Stomach (tissue), 4 donors: ENCODE data around the gene EOLA2.
"Not testable (repeated sequence)": the region's sequence is repeated elsewhere in the genome, so short reads cannot be mapped to it uniquely, and the experiment has no call there.

Experiments used
- EP300 ChIP-seq: sonication (generic); formaldehyde crosslinking; IDR thresholded peaks from one replicate; pipeline ENCODE4 v1.6.1; 2017; ENCODE audit warnings: antibody characterized with exemption
- POLR2A ChIP-seq, 4 donors: fragments of 450-650 bp; IDR thresholded peaks; one replicate each; pipeline ENCODE4 v1.6.1; 2016; ENCODE audit warnings: antibody characterized with exemption in 4 of 4, control low read depth in 2 of 4, mild to moderate bottlenecking in 1 of 4, moderate library complexity in 1 of 4
- TF ChIP-seq, protein P1 (sequence below), 7 experiments: fragments of 450-650 bp in 4 of 7; fragments of 200-600 bp in 3 of 7; sonication (generic) in 3 of 7; IDR thresholded peaks; one replicate each; pipeline ENCODE4 v1.5.1; 2016 to 2019; ENCODE audit warnings: antibody characterized with exemption in 7 of 7, control low read depth in 2 of 7, mild to moderate bottlenecking in 1 of 7

- TF ChIP-seq, protein P1, sequence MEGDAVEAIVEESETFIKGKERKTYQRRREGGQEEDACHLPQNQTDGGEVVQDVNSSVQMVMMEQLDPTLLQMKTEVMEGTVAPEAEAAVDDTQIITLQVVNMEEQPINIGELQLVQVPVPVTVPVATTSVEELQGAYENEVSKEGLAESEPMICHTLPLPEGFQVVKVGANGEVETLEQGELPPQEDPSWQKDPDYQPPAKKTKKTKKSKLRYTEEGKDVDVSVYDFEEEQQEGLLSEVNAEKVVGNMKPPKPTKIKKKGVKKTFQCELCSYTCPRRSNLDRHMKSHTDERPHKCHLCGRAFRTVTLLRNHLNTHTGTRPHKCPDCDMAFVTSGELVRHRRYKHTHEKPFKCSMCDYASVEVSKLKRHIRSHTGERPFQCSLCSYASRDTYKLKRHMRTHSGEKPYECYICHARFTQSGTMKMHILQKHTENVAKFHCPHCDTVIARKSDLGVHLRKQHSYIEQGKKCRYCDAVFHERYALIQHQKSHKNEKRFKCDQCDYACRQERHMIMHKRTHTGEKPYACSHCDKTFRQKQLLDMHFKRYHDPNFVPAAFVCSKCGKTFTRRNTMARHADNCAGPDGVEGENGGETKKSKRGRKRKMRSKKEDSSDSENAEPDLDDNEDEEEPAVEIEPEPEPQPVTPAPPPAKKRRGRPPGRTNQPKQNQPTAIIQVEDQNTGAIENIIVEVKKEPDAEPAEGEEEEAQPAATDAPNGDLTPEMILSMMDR (IDR thresholded peaks at IDR 0.05), result not testable (repeated sequence)
- TF ChIP-seq POLR2A (IDR thresholded peaks at IDR 0.05); EP300: not testable (repeated sequence)
These were observed 5.3 kb downstream of the EOLA2 start for GRCh38 chrX:149932970-149933369.
